ENCODE data around the gene PGF. TPM values are rescaled to one million over a fixed set of nuclear protein-coding genes. Genes with fewer than 3 reads are reported as not detected.

PGF gene
- total RNA-seq, 4 donors from 2014 or later, result 0.68 to 3.5 (median 2.4) TPM

DNA sequence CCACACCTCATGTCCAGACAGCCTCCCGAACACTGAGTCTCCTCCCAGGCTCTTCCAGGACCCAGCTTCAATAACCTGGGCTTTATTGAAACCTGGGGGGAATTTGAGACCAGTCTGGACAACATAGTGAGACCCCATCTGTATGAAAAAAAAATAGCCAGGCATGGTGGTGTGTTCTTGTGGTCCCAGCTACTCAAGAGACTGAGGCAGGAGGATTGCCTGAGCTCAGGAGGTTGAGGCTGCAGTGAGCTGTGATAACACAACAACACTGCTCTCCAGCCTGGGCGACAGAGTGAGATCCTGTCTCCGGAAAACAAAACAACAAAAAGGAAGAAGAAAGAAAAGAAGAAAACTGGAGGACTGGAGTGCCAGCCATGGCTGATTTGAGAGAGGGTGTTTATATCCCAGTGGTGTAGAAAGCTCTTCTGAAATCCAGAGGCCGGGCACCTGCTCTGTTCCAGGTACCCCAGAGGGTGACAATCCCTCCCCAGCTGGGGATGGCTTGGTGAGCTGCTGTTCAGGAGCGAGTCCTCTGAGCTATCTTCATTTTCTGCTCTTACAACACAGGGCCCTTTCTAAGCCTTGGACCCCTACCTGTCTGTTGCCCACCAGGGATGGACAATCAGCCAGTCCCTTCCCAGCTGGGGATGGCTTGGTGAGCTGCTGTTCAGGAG is 6.0 kb upstream of the PGF start:
- no peak for TF ChIP-seq CTCF (IDR thresholded peaks at IDR 0.05; ENCODE audit: low read depth)

- no peak for TF ChIP-seq CTCF (IDR thresholded peaks at IDR 0.05; ENCODE audit: low read depth)
These were observed 5.3 kb upstream of the PGF start for GRCh38 chr14:74960736-74961135.

GRCh38 chr14:74959596-74960180 is 4.3 kb upstream of the PGF start:
- TF ChIP-seq CTCF (IDR thresholded peaks at IDR 0.05; ENCODE audit: low read depth), result no peak

DNA sequence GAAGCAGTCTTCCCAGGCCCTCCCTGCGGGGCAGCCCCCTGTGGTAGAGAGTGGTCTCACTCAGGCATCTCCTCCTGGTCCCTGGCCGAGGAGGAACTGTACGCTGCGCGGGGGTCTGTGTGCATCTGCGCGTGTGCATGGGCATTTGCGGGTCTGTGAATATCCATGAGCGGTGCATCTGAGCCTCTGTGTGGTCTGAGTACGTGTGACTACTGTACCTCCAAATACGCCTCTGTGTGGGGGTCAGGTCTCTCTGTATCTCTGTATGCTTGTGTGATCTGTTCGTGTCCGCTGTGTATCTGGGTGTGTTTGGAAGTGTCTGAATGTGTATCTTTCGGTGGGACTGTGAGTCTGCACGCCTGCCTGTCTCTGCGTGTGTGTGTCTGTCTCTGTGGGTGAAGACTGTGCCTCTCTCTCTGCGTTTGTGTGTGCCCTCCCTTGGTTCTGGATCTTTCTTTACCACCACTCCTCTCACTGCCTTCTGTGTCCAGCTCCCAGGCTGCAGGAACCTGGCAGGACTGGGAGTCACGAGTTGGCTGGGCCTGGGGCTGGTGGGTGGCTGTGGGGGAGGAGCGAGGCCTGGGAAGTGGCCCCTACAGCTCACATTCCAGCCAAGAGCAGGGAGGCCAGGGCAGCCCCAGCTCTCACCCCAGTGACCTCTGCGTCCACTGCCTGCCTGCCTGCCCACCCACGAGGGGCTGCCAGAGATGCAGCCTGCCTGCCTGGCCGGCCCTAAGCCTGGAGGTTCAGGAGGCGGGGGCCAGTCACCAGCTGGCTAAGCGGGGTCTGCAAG is 1.1 kb upstream of the PGF start:
- TF ChIP-seq CTCF (IDR thresholded peaks at IDR 0.05; ENCODE audit: low read depth), result no peak

GRCh38 chr14:74956027-74956279 is 556 bp upstream of the PGF start:
- no peak for TF ChIP-seq CTCF (IDR thresholded peaks at IDR 0.05; ENCODE audit: low read depth)

DNA sequence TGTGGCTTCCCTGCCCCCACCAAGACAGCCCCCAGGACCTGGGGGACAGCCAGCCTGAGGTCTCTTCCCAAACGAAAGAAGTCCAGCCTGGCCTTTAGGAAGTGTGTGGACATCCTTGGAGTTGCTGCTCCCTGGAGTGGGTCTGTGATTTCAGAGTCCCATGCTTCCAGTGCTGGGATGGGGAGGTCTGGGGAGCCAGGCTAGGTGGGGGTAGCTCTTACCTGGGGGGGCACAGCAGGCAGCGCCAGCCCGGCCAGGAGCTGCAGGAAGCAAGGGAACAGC is 509 bp downstream of the PGF start:
- TF ChIP-seq CTCF (IDR thresholded peaks at IDR 0.05; ENCODE audit: low read depth), result no peak

- no peak for TF ChIP-seq CTCF (IDR thresholded peaks at IDR 0.05; ENCODE audit: low read depth)
These were observed 1.0 kb downstream of the PGF start for GRCh38 chr14:74954232-74954946.
